Esophagus (tissue), 2 donors: Measurements from ENCODE around the gene TMEM86B. TPM values are rescaled to one million over a fixed set of nuclear protein-coding genes. Genes with fewer than 3 reads are reported as not detected.

Experiments
- H3K27ac ChIP-seq, 2 donors: one replicate each; pipeline ENCODE4 v1.5.1; 2013; ENCODE audit warnings: low read depth in 2 of 2, mild to moderate bottlenecking in 2 of 2, inconsistent platforms in 1 of 2, low read length in 1 of 2, moderate library complexity in 1 of 2
- H3K27me3 ChIP-seq, 2 donors: one replicate each; pipeline ENCODE4 v1.6.1; 2013; ENCODE audit warnings: low read length in 2 of 2, control low read depth in 1 of 2, mild to moderate bottlenecking in 1 of 2; ENCODE audit not compliant: insufficient read depth in 2 of 2, control insufficient read depth in 1 of 2
- H3K36me3 ChIP-seq, 2 donors: one replicate each; pipeline ENCODE4 v1.6.1; 2013; ENCODE audit warnings: low read length in 1 of 2; ENCODE audit not compliant: control insufficient read depth in 2 of 2, insufficient read depth in 2 of 2
- H3K4me1 ChIP-seq, 2 donors: one replicate each; pipeline ENCODE4 v1.6.1; 2013; ENCODE audit warnings: low read length in 1 of 2; ENCODE audit not compliant: control insufficient read depth in 2 of 2, insufficient read depth in 2 of 2
- H3K4me3 ChIP-seq, 2 donors: one replicate each; pipeline ENCODE4 v1.5.1; 2013; ENCODE audit warnings: low read length in 2 of 2, mild to moderate bottlenecking in 2 of 2, low read depth in 1 of 2, moderate library complexity in 1 of 2
- H3K9me3 ChIP-seq, 2 donors: one replicate each; pipeline ENCODE4 v1.6.1; 2013; ENCODE audit warnings: mild to moderate bottlenecking in 2 of 2, low read depth in 1 of 2, low read length in 1 of 2, moderate library complexity in 1 of 2; ENCODE audit not compliant: control insufficient read depth in 2 of 2, insufficient read depth in 1 of 2
- WGBS, 2 donors: extraction: QIAGEN DNeasy Blood & Tissue Kit; methylation state at CpG; one replicate each; pipeline ENCODE4 v1.1.7; 2013; 5-methylcytosine and 5-hydroxymethylcytosine counted together
- polyA plus RNA-seq, 2 donors: library from polyadenylated mRNA; stranded (reverse); fragments of 200-250 nt; gene quantifications; one replicate each; pipeline ENCODE4 v1.2.3, GENCODE V29; 2013
- donor health status: healthy with polysubstance abuse.
- donor health status: Bipolar disorder and iron deficiency.

The TMEM86B gene
- polyA plus RNA-seq, 2 donors: 2.3 to 6.0 TPM

DNA sequence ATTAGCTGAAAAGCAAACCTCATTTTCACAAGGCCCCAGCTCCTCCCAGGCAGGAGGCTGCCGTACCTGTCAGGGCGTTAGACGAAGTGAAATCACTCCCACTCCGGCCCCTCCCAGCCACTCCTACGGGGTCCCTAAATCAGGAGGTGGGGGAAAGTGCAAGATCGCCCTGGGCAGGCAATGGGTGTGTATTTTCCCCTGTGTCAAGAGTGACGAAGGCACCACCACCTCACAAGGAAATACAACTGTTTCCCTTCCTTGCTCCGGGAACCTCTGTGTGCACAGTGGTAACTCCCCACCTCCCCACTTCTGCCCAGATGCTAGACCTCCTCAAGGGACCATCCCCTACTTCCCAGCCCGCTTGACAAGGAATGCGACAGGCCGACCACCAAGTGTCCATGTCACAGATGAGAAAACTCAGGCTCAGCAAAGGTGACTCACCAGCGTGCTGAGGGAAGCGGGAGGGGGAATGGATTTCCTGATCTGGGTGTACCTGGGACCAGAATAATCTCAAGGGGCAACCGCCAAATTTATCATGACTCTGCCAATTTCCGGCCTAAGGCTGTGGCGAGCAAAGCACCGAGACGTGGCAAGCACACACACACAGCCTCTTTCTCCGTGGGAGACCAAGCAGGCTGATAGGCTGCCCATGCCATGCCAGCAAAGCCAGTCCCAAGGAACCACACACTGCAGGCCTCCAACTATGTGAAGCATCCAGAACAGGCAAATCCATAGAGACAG, 22.9 kb upstream of the TMEM86B start:
- Histone ChIP-seq H3K4me1 (peaks cover 20 to 49% of the 10 kb centered on the region in 2 donors), H3K9me3 (no peaks in the 10 kb centered on the region), H3K27ac (peak overlapping the region; percentile 50 to 87), H3K27me3 (no peaks in the 10 kb centered on the region), H3K4me3 (no peak overlapping the region), H3K36me3 (peaks cover 0 to 25% of the 10 kb centered on the region in 2 donors)
- 44 to 45% methylated on average over 19 of the region's 19 CpGs for WGBS, 2 donors

DNA sequence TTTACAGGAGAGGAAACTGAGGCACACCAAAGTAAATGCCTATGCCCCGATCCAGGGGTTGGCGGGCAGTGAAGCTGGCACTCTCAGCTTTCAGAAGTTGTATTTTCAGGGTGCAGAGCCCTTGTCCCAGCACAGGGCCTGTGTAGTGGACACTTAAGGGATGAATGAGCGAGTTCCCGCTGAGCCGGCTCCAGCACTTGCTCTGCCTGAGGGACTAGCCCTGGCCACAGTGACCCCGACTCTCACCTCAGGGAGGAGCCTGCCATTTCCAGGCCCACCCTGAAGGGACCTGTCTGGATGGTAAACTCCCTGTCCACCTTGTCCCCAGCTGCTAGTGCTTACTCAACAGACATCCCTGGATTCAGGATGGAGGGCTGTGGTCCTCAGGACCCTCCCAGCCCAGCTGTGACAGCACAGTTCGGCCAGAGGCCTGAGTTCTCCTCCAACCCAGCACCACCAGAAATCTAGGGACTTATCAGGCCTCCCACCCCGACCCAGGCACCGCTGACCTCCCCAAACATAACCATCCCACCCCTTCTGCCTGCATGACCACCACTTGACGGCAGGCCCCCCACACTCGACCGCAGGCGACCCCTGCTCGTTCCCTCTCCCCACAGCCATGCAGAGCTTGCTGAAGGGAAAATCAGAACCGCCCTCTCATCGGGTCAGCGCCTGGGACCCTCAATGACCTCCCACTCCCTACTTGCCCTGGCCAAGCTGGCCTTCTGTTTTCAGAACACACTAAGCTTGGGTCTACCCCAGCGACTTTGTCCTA, 21.9 kb upstream of the TMEM86B start:
- peaks cover 10 to 40% of the 10 kb centered on the region in 2 donors for H3K4me1 ChIP-seq

DNA sequence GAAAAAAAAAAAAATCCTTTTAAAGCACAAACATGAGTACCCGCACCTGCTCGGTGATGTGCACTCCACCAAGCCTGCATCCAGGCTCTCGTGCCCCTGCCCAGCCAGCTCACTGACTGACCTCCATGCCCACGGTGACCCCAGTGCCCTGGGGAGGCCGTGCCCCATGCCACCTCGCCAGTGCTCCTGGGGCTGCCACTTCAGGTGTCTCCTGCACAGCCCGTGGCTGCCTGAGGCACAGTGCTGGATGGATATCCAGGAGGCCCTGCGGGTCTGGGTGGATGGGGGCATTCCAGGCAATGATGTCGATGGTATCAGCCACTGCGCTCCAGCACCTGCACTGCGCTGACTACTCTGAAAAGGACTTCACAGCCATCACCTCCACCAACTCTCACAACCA, 21.3 kb upstream of the TMEM86B start:
- H3K36me3 ChIP-seq: peaks cover 0 to 34% of the 10 kb centered on the region in 2 donors
- no peaks in the 10 kb centered on the region for H3K9me3 ChIP-seq
- H3K27me3 ChIP-seq: no peaks in the 10 kb centered on the region
- peaks cover 9 to 35% of the 10 kb centered on the region in 2 donors for H3K4me1 ChIP-seq
- H3K4me3 ChIP-seq: no peak overlapping the region
- no peak overlapping the region for H3K27ac ChIP-seq
- WGBS, 2 donors: 92 to 94% methylated on average over 11 of the region's 11 CpGs

More for the DNA sequence above, 21.9 kb upstream of the TMEM86B start:
- Histone ChIP-seq H3K4me3 (no peak overlapping the region), H3K27me3 (no peaks in the 10 kb centered on the region), H3K36me3 (peaks cover 0 to 28% of the 10 kb centered on the region in 2 donors), H3K9me3 (no peaks in the 10 kb centered on the region), H3K27ac (peak overlapping the region in 1 of 2 donors; percentile 87)
- WGBS, 2 donors: 92 to 93% methylated on average over 18 of the region's 18 CpGs

DNA sequence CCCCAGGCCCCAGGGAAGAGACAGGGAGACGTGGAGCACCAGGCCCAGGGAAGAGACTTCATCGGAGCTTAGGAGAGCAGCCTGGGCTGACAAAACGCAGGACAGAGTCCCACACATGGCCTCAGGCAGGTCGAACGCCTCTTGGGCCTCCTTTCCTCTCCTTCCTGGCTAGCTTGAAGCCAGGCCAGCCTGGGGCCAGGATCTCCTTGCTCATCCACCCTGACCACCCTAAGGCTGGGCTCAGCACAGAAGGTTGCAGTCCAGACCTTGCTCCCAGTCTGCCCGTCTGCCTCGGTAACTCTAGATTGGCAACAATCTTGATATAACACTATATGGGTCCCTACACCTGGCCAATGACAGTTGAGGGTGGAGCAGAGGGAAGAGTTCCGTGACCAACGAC, 20.1 kb upstream of the TMEM86B start:
- no peak overlapping the region for H3K4me3 ChIP-seq
- peaks cover 0 to 42% of the 10 kb centered on the region in 2 donors for H3K36me3 ChIP-seq
- no peaks in the 10 kb centered on the region for H3K9me3 ChIP-seq
- H3K4me1 ChIP-seq: peaks cover 3 to 34% of the 10 kb centered on the region in 2 donors
- WGBS, 2 donors: 73 to 78% methylated on average over 9 of the region's 9 CpGs
- H3K27ac ChIP-seq: no peak overlapping the region
- H3K27me3 ChIP-seq: no peaks in the 10 kb centered on the region

DNA sequence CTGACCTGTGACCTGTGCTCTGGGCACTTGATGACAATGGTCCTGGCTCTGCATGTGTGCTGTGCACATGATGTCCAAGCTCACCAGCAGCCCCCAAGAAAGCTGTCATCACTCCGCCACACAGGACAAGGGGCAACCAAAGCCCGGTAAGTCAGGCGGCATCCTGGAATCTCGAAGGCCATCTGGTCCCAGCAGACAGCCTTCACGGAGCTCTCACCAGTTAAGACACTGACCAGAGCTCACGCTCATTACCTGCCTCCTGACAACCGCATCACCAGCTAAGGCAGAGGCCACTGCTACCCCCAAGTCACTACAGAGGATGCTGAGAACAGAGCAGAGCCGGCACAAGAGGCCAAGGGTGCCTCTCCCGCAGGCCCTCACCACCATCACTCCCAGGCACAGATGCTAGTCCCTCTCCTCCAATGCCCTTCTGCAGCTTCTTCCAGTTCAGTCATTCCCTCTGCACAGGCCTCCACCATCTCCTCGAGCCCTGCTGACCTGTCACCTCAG, 19.7 kb upstream of the TMEM86B start:
- peaks cover 0 to 42% of the 10 kb centered on the region in 2 donors for H3K36me3 ChIP-seq
- no peak overlapping the region for H3K4me3 ChIP-seq
- peaks cover 3 to 34% of the 10 kb centered on the region in 2 donors for H3K4me1 ChIP-seq
- 80% methylated on average over 10 of the region's 10 CpGs for WGBS, 2 donors
- no peaks in the 10 kb centered on the region for H3K27me3 ChIP-seq
- H3K9me3 ChIP-seq: no peaks in the 10 kb centered on the region
- no peak overlapping the region for H3K27ac ChIP-seq

DNA sequence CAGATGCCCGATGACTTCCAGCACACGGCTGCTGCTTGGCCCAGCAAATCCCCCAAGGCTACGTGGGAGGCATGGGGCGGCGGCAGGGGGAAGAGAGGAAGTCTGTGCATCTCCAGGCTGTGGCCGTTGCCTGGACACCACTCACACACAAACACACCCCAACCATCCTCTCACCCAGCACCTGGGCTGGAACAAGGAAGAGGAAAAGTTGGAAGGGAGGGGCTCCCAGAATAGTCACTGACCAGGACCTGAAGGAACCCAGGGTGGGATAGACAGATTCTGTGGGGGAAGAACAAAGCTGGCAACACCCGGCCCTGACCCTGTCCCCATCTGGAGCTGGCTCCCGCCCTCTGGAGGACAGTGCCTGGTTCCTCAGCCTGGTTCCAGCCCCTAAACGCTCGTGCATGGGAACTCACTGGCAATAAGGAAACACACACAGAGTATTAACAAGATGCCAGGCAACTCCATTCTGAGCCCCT, 19.1 kb upstream of the TMEM86B start:
- Histone ChIP-seq H3K27ac (no peak overlapping the region), H3K36me3 (peaks cover 0 to 42% of the 10 kb centered on the region in 2 donors), H3K4me1 (peaks cover 3 to 34% of the 10 kb centered on the region in 2 donors), H3K27me3 (no peaks in the 10 kb centered on the region), H3K9me3 (no peaks in the 10 kb centered on the region), H3K4me3 (no peak overlapping the region)
- WGBS, 2 donors: 23 to 24% methylated on average over 10 of the region's 10 CpGs

DNA sequence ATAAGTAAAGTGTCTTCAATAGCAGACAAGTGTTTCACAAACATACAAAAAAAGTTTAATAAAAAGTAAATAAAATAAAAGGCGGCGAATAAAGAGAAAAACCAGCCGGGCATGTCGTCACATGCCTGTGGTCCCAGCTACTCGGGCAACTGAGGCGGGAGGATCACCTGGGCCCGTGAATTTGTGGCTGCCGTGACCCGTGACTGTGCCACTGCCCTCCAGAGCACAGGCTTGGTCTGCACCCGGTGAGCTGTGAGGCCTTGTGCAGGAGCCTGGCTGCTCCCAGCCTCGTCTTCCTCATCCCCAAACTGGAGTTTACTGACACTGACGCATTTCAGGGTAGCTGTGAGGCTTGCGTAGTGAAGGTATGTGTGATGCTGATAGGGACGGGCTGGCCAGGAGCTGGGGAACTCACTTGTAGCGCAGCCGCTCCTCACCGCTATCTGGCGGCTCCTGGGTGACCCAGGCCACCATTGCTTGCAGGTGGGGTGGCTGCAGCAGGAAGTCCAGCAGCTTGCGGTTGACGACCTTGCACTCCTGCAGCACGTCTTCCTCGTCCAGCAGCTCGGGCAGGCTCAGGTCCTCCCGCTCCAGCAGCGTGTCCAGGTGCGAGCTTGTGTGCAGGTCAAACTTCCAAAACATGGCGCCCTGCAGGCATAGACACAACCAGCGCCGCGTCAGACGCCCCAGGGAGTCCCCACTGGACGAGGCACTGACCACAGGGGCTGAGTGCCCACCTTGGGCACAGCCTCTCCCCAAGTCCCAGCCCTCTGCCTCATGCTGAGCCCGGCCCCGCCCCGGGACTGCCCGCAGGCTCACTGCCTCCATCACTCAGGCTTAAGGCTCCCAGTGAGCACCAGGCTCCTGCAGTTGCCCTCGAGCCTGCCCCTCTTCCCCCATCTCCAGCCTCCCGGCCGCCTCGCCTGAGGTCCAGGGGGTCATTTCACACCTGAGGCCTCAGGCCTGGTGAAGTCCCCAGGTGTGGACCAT, 18.2 kb upstream of the TMEM86B start:
- Histone ChIP-seq H3K9me3 (no peaks in the 10 kb centered on the region), H3K27ac (no peak overlapping the region), H3K4me1 (peaks cover 3 to 33% of the 10 kb centered on the region in 2 donors), H3K27me3 (no peaks in the 10 kb centered on the region), H3K36me3 (peaks cover 4 to 46% of the 10 kb centered on the region in 2 donors), H3K4me3 (no peak overlapping the region)
- 88% methylated on average over 40 of the region's 40 CpGs for WGBS, 2 donors

DNA sequence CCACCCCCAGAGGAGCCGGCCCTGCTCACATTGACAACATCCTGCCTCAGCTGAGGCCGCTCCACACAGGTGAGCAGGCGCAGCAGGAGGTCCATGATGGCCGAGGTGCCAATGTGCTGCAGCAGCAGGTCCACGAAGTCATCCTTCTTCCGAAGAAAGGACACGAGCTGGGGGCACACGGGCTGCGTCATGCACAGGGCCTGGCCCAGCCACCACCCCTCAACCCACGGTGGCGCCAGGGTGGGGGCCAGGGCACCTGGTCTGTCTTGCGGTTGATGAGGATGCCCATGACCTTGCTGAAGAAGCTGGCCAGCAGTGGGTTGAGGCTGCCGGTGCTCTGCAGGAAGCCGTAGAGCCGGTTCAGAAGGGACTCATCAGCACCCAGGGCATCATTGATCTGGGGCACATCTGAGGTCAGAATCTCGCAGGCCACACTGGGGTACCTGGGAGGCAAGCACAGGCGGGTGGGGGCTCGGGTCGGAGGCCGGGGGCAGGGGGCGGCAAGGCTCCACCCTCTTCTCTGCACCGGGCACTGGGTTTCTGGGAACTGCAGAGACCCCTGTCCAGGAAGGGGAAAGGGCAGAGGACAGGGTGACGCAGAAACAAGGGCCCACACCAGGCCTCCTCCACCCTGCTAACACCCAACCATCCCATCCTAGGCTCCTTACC, 16.8 kb upstream of the TMEM86B start:
- Histone ChIP-seq H3K27me3 (no peaks in the 10 kb centered on the region), H3K4me1 (peaks cover 3 to 23% of the 10 kb centered on the region in 2 donors), H3K27ac (no peak overlapping the region), H3K4me3 (no peak overlapping the region), H3K9me3 (no peaks in the 10 kb centered on the region), H3K36me3 (peaks cover 4 to 55% of the 10 kb centered on the region in 2 donors)
- WGBS, 2 donors: 92% methylated on average over 23 of the region's 23 CpGs
